Nephron (organoid): Measurements from ENCODE around the gene CRYZL1.
A peak's percentile ranks its signal among the peaks of the same experiment; 100 is the strongest.

ENCODE experiments used
- H3K27ac Mint-ChIP-seq, 3 experiments: 2 replicates each; pipeline ENCODE4 v1.8.0; 2020; ENCODE audit warnings: mixed read lengths in 3 of 3, mild to moderate bottlenecking in 2 of 3, moderate library complexity in 1 of 3
- H3K27me3 Mint-ChIP-seq: 2 replicates; pipeline ENCODE4 v1.8.0; 2021; ENCODE audit warnings: low read depth, mild to moderate bottlenecking, moderate library complexity, mixed read lengths
- H3K36me3 Mint-ChIP-seq: 2 replicates; pipeline ENCODE4 v1.8.0; 2020; ENCODE audit warnings: low read depth, mixed read lengths
- H3K4me1 Mint-ChIP-seq: 2 replicates; pipeline ENCODE4 v1.8.0; 2020; ENCODE audit warnings: mixed read lengths
- H3K4me3 Mint-ChIP-seq, 3 experiments: 2 replicates each; pipeline ENCODE4 v1.8.0; 2020; ENCODE audit warnings: mild to moderate bottlenecking in 3 of 3, mixed read lengths in 3 of 3, moderate library complexity in 2 of 3
- H3K9me3 Mint-ChIP-seq: 2 replicates; pipeline ENCODE4 v1.8.0; 2020; ENCODE audit warnings: mixed read lengths
- CTCF ChIP-seq, 3 experiments: fragments of 200-600 bp; sonication (generic); IDR thresholded peaks; one replicate each; pipeline ENCODE4 v1.5.0; 2021; ENCODE audit warnings: antibody characterized with exemption in 3 of 3; ENCODE audit not compliant: unreplicated experiment in 3 of 3

Gene CRYZL1

GRCh38 chr21:33666153-33666552 lies 24.6 kb upstream of the CRYZL1 start:
- Mint-ChIP-seq H3K36me3 (peaks cover 9% of the 10 kb centered on the region), H3K9me3 (peaks cover 6% of the 10 kb centered on the region), H3K4me3 (no peak overlapping the region), H3K4me1 (peaks cover 4% of the 10 kb centered on the region), H3K27me3 (no peaks in the 10 kb centered on the region), H3K27ac (no peak overlapping the region)
- TF ChIP-seq CTCF (IDR thresholded peaks at IDR 0.05; ENCODE audit: unreplicated experiment in 3 of 3): no peak

- TF ChIP-seq CTCF (IDR thresholded peaks at IDR 0.05; ENCODE audit: unreplicated experiment in 3 of 3): no peak
- H3K36me3 Mint-ChIP-seq: peaks cover 22% of the 10 kb centered on the region
- peaks cover 13% of the 10 kb centered on the region for H3K4me1 Mint-ChIP-seq
- no peak overlapping the region for H3K4me3 Mint-ChIP-seq
- H3K27me3 Mint-ChIP-seq: no peaks in the 10 kb centered on the region
- H3K9me3 Mint-ChIP-seq: peaks cover 9% of the 10 kb centered on the region
- H3K27ac Mint-ChIP-seq: no peak overlapping the region
Observed at GRCh38 chr21:33664135-33664534, 22.6 kb upstream of the CRYZL1 start.

- Mint-ChIP-seq H3K4me3 (no peak overlapping the region), H3K27ac (no peak overlapping the region), H3K9me3 (peaks cover 9% of the 10 kb centered on the region), H3K27me3 (no peaks in the 10 kb centered on the region), H3K4me1 (peaks cover 13% of the 10 kb centered on the region), H3K36me3 (peaks cover 22% of the 10 kb centered on the region)
- TF ChIP-seq CTCF (IDR thresholded peaks at IDR 0.05; ENCODE audit: unreplicated experiment in 3 of 3): no peak
Observed at GRCh38 chr21:33663241-33663640, 21.7 kb upstream of the CRYZL1 start.

GRCh38 chr21:33662046-33662445 lies 20.5 kb upstream of the CRYZL1 start:
- no peak overlapping the region for H3K27ac Mint-ChIP-seq
- H3K27me3 Mint-ChIP-seq: no peaks in the 10 kb centered on the region
- TF ChIP-seq CTCF (IDR thresholded peaks at IDR 0.05; ENCODE audit: unreplicated experiment in 3 of 3): no peak

GRCh38 chr21:33661146-33661545 lies 19.6 kb upstream of the CRYZL1 start:
- Mint-ChIP-seq H3K4me1 (peaks cover 14% of the 10 kb centered on the region), H3K27ac (no peak overlapping the region), H3K9me3 (peaks cover 9% of the 10 kb centered on the region), H3K4me3 (no peak overlapping the region), H3K36me3 (peaks cover 28% of the 10 kb centered on the region), H3K27me3 (no peaks in the 10 kb centered on the region)
- no peak for TF ChIP-seq CTCF (IDR thresholded peaks at IDR 0.05; ENCODE audit: unreplicated experiment in 3 of 3)

More at GRCh38 chr21:33662046-33662445, 20.5 kb upstream of the CRYZL1 start:
- H3K4me3 Mint-ChIP-seq: no peak overlapping the region
- H3K9me3 Mint-ChIP-seq: peaks cover 9% of the 10 kb centered on the region
- H3K36me3 Mint-ChIP-seq: peaks cover 27% of the 10 kb centered on the region
- H3K4me1 Mint-ChIP-seq: peaks cover 13% of the 10 kb centered on the region

GRCh38 chr21:33660406-33660805 lies 18.9 kb upstream of the CRYZL1 start:
- no peak for TF ChIP-seq CTCF (IDR thresholded peaks at IDR 0.05; ENCODE audit: unreplicated experiment in 3 of 3)
- Mint-ChIP-seq H3K36me3 (peaks cover 34% of the 10 kb centered on the region), H3K9me3 (peaks cover 9% of the 10 kb centered on the region), H3K27ac (peak overlapping the region in 2 of 3 experiments; percentile 23 to 73), H3K27me3 (no peaks in the 10 kb centered on the region), H3K4me1 (peaks cover 21% of the 10 kb centered on the region), H3K4me3 (no peak overlapping the region)
